HEK293 (cell line): ENCODE results near the gene ZNF32.

Experiments used
- ATF2 ChIP-seq: fragments of 450-650 bp; formaldehyde crosslinking; IDR thresholded peaks from 2 replicates; pipeline ENCODE4 v1.5.1; 2016; ENCODE audit warnings: missing biosample characterization, missing genetic modification characterization, low read depth
- BCL11A ChIP-seq: fragments of 450-650 bp; formaldehyde crosslinking; IDR thresholded peaks from 2 replicates; pipeline ENCODE4 v1.5.1; 2016; ENCODE audit warnings: low read depth, missing biosample characterization, missing genetic modification characterization
- CTCF ChIP-seq: fragments of 450-650 bp; formaldehyde crosslinking; IDR thresholded peaks from 2 replicates; pipeline ENCODE4 v1.5.1; 2016; ENCODE audit warnings: missing biosample characterization, missing genetic modification characterization
- GLIS1 ChIP-seq: fragments of 450-650 bp; formaldehyde crosslinking; IDR thresholded peaks from 2 replicates; pipeline ENCODE4 v1.5.1; 2016; ENCODE audit warnings: missing biosample characterization, missing genetic modification characterization
- GLIS2 ChIP-seq: fragments of 450-650 bp; formaldehyde crosslinking; IDR thresholded peaks from 2 replicates; pipeline ENCODE4 v1.5.1; 2016; ENCODE audit warnings: missing biosample characterization, missing genetic modification characterization
- HOXD13 ChIP-seq: sonication (generic); formaldehyde crosslinking; IDR thresholded peaks from 2 replicates; pipeline ENCODE4 v1.8.0; 2022; ENCODE audit warnings: missing genetic modification reagents, borderline replicate concordance
- IKZF3 ChIP-seq: fragments of 450-650 bp; IDR thresholded peaks from 2 replicates; pipeline ENCODE4 v1.5.0; 2018; ENCODE audit warnings: missing biosample characterization, mild to moderate bottlenecking, missing genetic modification characterization, moderate library complexity
- KLF1 ChIP-seq: fragments of 450-650 bp; formaldehyde crosslinking; IDR thresholded peaks from 2 replicates; pipeline ENCODE4 v1.5.1; 2016; ENCODE audit warnings: missing biosample characterization, missing genetic modification characterization
- KLF17 ChIP-seq: fragments of 450-650 bp; formaldehyde crosslinking; IDR thresholded peaks from 2 replicates; pipeline ENCODE4 v1.5.1; 2016; ENCODE audit warnings: missing biosample characterization, missing genetic modification characterization
- KLF7 ChIP-seq: fragments of 450-650 bp; formaldehyde crosslinking; IDR thresholded peaks from 2 replicates; pipeline ENCODE4 v1.5.1; 2016; ENCODE audit warnings: missing biosample characterization, missing genetic modification characterization, borderline replicate concordance
- KLF9 ChIP-seq: fragments of 450-650 bp; formaldehyde crosslinking; IDR thresholded peaks from 2 replicates; pipeline ENCODE4 v1.5.1; 2016; ENCODE audit warnings: missing biosample characterization, missing genetic modification characterization, low read depth
- PBX3 ChIP-seq: sonication (generic); formaldehyde crosslinking; IDR thresholded peaks from 2 replicates; pipeline ENCODE4 v1.8.1; 2022; ENCODE audit warnings: mild to moderate bottlenecking, moderate library complexity, missing genetic modification reagents
- SCRT2 ChIP-seq: fragments of 450-650 bp; formaldehyde crosslinking; IDR thresholded peaks from 2 replicates; pipeline ENCODE4 v1.5.1; 2016; ENCODE audit warnings: missing biosample characterization, missing genetic modification characterization
- ZBTB11 ChIP-seq: fragments of 450-650 bp; formaldehyde crosslinking; conservative IDR thresholded peaks from 2 replicates; pipeline ENCODE4 v1.5.1; 2016; ENCODE audit warnings: low read depth, missing biosample characterization, missing genetic modification characterization
- ZBTB26 ChIP-seq: fragments of 450-650 bp; formaldehyde crosslinking; optimal IDR thresholded peaks from 2 replicates; pipeline ENCODE3; 2016; ENCODE audit warnings: missing biosample characterization, mild to moderate bottlenecking, missing genetic modification characterization
- ZBTB48 ChIP-seq: fragments of 450-650 bp; formaldehyde crosslinking; IDR thresholded peaks from 2 replicates; pipeline ENCODE4 v1.5.1; 2016; ENCODE audit warnings: missing biosample characterization, missing genetic modification characterization
- ZBTB8A ChIP-seq: fragments of 450-650 bp; formaldehyde crosslinking; IDR thresholded peaks from 2 replicates; pipeline ENCODE4 v1.5.1; 2016; ENCODE audit warnings: missing biosample characterization, missing genetic modification characterization
- ZEB2 ChIP-seq: fragments of 450-650 bp; formaldehyde crosslinking; IDR thresholded peaks from 2 replicates; pipeline ENCODE4 v1.5.1; 2016; ENCODE audit warnings: missing biosample characterization, missing genetic modification characterization
- ZNF133 ChIP-seq: fragments of 450-650 bp; formaldehyde crosslinking; IDR thresholded peaks from 2 replicates; pipeline ENCODE4 v1.5.1; 2016; ENCODE audit warnings: missing biosample characterization, missing genetic modification characterization
- ZNF16 ChIP-seq: fragments of 450-650 bp; formaldehyde crosslinking; IDR thresholded peaks from 2 replicates; pipeline ENCODE4 v1.5.1; 2016; ENCODE audit warnings: low read depth, missing biosample characterization, missing genetic modification characterization
- ZNF239 ChIP-seq: fragments of 450-650 bp; formaldehyde crosslinking; IDR thresholded peaks from 2 replicates; pipeline ENCODE4 v1.5.1; 2016; ENCODE audit warnings: missing biosample characterization, missing genetic modification characterization
- ZNF529 ChIP-seq: fragments of 450-650 bp; formaldehyde crosslinking; IDR thresholded peaks from 2 replicates; pipeline ENCODE4 v1.5.1; 2017; ENCODE audit warnings: missing genetic modification characterization, missing biosample characterization; ENCODE audit not compliant: insufficient replicate concordance
- ZNF580 ChIP-seq: fragments of 450-650 bp; formaldehyde crosslinking; IDR thresholded peaks from 2 replicates; pipeline ENCODE4 v1.5.1; 2016; ENCODE audit warnings: missing biosample characterization, missing genetic modification characterization
- ZNF596 ChIP-seq: fragments of 450-650 bp; IDR thresholded peaks from 2 replicates; pipeline ENCODE4 v1.5.0; 2018; ENCODE audit warnings: missing biosample characterization, mild to moderate bottlenecking, missing genetic modification characterization, moderate library complexity
- ZNF600 ChIP-seq: fragments of 450-650 bp; formaldehyde crosslinking; IDR thresholded peaks from 2 replicates; pipeline ENCODE4 v1.5.1; 2016; ENCODE audit warnings: missing biosample characterization, missing genetic modification characterization
- ZNF610 ChIP-seq: fragments of 450-650 bp; formaldehyde crosslinking; IDR thresholded peaks from 2 replicates; pipeline ENCODE4 v1.5.1; 2016; ENCODE audit warnings: missing biosample characterization, missing genetic modification characterization, borderline replicate concordance
- ZNF777 ChIP-seq: fragments of 450-650 bp; formaldehyde crosslinking; IDR thresholded peaks from 2 replicates; pipeline ENCODE4 v1.5.1; 2017; ENCODE audit warnings: missing biosample characterization, missing genetic modification characterization, borderline replicate concordance
- ZNF843 ChIP-seq: fragments of 450-650 bp; formaldehyde crosslinking; IDR thresholded peaks from 2 replicates; pipeline ENCODE4 v1.5.1; 2016; ENCODE audit warnings: missing biosample characterization, missing genetic modification characterization
- ZSCAN23 ChIP-seq: fragments of 450-650 bp; formaldehyde crosslinking; IDR thresholded peaks from 2 replicates; pipeline ENCODE4 v1.5.1; 2016; ENCODE audit warnings: missing biosample characterization, missing genetic modification characterization

ZNF32 gene

GRCh38 chr10:43689955-43690771, 41.5 kb upstream of the ZNF32 start (continued):
- peak; percentile 91 for TF ChIP-seq CTCF (tag by site-specific recombination)
- no peak for TF ChIP-seq ZNF580 (tag by site-specific recombination)
- TF ChIP-seq SCRT2 (tag by site-specific recombination) = no peak
- no peak for TF ChIP-seq ZNF529
- TF ChIP-seq ZNF133 = peak; percentile 13; the same call in 1 of the 2 replicates
- TF ChIP-seq ZEB2 (tag by site-specific recombination) = 0 out of 2 replicates have a peak, but pooled peaks have one; percentile 48
- TF ChIP-seq ZBTB26 = peak; percentile 91
- TF ChIP-seq ZBTB11 (tag by site-specific recombination) = no peak
- TF ChIP-seq PBX3 = peak; percentile 57; the same call in 1 of the 2 replicates
- TF ChIP-seq ZNF596 (tag by site-specific recombination) = 0 out of 2 replicates have a peak, but pooled peaks have one; percentile 9
- TF ChIP-seq BCL11A (tag by site-specific recombination) = no peak
- peak; percentile 81 for TF ChIP-seq GLIS2 (tag by site-specific recombination)
- 0 out of 2 replicates have a peak, but pooled peaks have one; percentile 32 for TF ChIP-seq KLF17
- no peak for TF ChIP-seq ZSCAN23 (tag by site-specific recombination)
- no peak for TF ChIP-seq IKZF3 (tag by site-specific recombination)
- peak; percentile 67; the same call in 1 of the 2 replicates for TF ChIP-seq ZBTB48
- peak; percentile 90 for TF ChIP-seq ZBTB8A (tag by site-specific recombination)
- TF ChIP-seq KLF7 (tag by site-specific recombination) = peak; percentile 56; the same call in 1 of the 2 replicates
- TF ChIP-seq ZNF16 (tag by site-specific recombination) = no peak
- TF ChIP-seq ATF2 (tag by site-specific recombination) = no peak
- no peak for TF ChIP-seq ZNF239 (tag by site-specific recombination)
- TF ChIP-seq KLF1 (tag by site-specific recombination) = peak; percentile 64; the same call in 1 of the 2 replicates
- TF ChIP-seq ZNF777 (tag by site-specific recombination) = no peak
- 0 out of 2 replicates have a peak, but pooled peaks have one; percentile 38 for TF ChIP-seq ZNF843 (tag by site-specific recombination)
- peak; percentile 52 for TF ChIP-seq ZNF600 (tag by site-specific recombination)
- TF ChIP-seq HOXD13 (CRISPR knock-in tag) = no peak
- TF ChIP-seq GLIS1 (tag by site-specific recombination) = 0 out of 2 replicates have a peak, but pooled peaks have one; percentile 9
- TF ChIP-seq ZNF610 (tag by site-specific recombination) = peak; percentile 86; the same call in 1 of the 2 replicates
- TF ChIP-seq KLF9 = peak; percentile 63; the same call in 1 of the 2 replicates
